Transverse colon (tissue), 3 donors: ENCODE data around the gene ADAMTS19.

Experiments used
- POLR2A ChIP-seq: fragments of 450-650 bp; IDR thresholded peaks from one replicate; pipeline ENCODE4 v1.6.1; 2016; ENCODE audit warnings: antibody characterized with exemption, mild to moderate bottlenecking, moderate library complexity
- TF ChIP-seq, protein P1 (sequence below), 5 experiments: fragments of 200-600 bp in 3 of 5; fragments of 450-650 bp in 2 of 5; sonication (generic) in 3 of 5; IDR thresholded peaks; 1 replicate in 2 of 5; 2 replicates in 3 of 5; pipeline ENCODE4 v1.5.1; 2016 to 2017; ENCODE audit warnings: antibody characterized with exemption in 5 of 5, inconsistent platforms in 3 of 5, mild to moderate bottlenecking in 2 of 5, moderate library complexity in 1 of 5

DNA sequence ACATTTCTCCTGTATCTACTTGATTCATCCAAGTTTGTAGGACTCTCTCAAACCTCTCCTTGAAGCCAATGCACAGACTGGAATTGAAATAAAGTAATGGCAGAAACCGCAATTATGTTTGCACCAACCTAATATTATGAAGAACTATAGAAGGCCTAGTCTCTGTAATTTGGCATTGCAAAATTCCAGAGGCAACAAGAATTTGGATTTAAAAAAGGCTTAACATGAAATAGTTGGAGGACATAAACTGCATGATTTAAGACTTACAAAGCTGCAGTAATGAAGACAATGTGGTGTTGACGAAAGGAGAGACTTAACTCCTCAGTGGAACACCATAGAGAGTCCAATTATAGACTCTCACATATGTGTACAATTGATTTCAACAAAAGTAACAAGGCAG is 170.0 kb downstream of the ADAMTS19 start:
- TF ChIP-seq, protein P1, sequence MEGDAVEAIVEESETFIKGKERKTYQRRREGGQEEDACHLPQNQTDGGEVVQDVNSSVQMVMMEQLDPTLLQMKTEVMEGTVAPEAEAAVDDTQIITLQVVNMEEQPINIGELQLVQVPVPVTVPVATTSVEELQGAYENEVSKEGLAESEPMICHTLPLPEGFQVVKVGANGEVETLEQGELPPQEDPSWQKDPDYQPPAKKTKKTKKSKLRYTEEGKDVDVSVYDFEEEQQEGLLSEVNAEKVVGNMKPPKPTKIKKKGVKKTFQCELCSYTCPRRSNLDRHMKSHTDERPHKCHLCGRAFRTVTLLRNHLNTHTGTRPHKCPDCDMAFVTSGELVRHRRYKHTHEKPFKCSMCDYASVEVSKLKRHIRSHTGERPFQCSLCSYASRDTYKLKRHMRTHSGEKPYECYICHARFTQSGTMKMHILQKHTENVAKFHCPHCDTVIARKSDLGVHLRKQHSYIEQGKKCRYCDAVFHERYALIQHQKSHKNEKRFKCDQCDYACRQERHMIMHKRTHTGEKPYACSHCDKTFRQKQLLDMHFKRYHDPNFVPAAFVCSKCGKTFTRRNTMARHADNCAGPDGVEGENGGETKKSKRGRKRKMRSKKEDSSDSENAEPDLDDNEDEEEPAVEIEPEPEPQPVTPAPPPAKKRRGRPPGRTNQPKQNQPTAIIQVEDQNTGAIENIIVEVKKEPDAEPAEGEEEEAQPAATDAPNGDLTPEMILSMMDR (IDR thresholded peaks at IDR 0.05), result no peak
- TF ChIP-seq POLR2A, result no peak
